ENCODE measurements around the gene ARHGAP10.

DNA sequence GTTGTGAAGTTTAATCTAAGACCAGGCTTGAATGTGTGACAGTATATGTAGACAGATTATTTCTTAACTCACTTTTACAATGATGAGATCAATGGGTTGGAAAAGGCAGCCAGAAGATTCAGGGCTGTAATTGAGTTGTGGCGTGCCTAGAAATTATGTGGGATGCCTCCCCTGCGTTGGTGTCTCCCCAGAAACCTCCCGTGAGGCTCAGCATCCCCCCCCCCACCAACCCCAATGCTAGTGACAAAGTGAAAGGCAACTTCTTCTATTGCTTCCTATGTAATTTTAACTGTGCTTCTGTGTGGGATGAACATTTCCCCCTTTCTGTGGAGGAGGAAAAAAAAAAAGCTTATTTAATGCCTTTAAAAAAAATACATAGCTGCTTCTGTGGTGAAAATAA lies 297.9 kb downstream of the ARHGAP10 start:
- no peak for TF ChIP-seq EZH2 (IDR thresholded peaks at IDR 0.05; ENCODE audit: borderline replicate concordance, low read depth, low read length, poor library complexity, severe bottlenecking)
- TF ChIP-seq, protein P1, sequence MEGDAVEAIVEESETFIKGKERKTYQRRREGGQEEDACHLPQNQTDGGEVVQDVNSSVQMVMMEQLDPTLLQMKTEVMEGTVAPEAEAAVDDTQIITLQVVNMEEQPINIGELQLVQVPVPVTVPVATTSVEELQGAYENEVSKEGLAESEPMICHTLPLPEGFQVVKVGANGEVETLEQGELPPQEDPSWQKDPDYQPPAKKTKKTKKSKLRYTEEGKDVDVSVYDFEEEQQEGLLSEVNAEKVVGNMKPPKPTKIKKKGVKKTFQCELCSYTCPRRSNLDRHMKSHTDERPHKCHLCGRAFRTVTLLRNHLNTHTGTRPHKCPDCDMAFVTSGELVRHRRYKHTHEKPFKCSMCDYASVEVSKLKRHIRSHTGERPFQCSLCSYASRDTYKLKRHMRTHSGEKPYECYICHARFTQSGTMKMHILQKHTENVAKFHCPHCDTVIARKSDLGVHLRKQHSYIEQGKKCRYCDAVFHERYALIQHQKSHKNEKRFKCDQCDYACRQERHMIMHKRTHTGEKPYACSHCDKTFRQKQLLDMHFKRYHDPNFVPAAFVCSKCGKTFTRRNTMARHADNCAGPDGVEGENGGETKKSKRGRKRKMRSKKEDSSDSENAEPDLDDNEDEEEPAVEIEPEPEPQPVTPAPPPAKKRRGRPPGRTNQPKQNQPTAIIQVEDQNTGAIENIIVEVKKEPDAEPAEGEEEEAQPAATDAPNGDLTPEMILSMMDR (conservative IDR thresholded peaks at IDR 0.05; ENCODE audit: low read depth, low read length) = no peak

Measured in A673 (cell line).